HEK293 (cell line): ENCODE measurements around the gene DDOST.

Experiments used
- KLF16 ChIP-seq: fragments of 450-650 bp; formaldehyde crosslinking; IDR thresholded peaks from 2 replicates; pipeline ENCODE4 v1.5.1; 2017; ENCODE audit warnings: missing biosample characterization, missing genetic modification characterization
- MEIS1 ChIP-seq: sonication (generic); formaldehyde crosslinking; IDR thresholded peaks from 2 replicates; pipeline ENCODE4 v1.8.1; 2022; ENCODE audit warnings: missing genetic modification reagents, mild to moderate bottlenecking, borderline replicate concordance
- YY1 ChIP-seq: fragments of 450-650 bp; formaldehyde crosslinking; IDR thresholded peaks from 2 replicates; pipeline ENCODE4 v1.5.1; 2018; ENCODE audit warnings: missing biosample characterization, missing genetic modification characterization
- ZNF175 ChIP-seq: fragments of 450-650 bp; formaldehyde crosslinking; IDR thresholded peaks from 2 replicates; pipeline ENCODE4 v1.5.1; 2016; ENCODE audit warnings: missing biosample characterization, missing genetic modification characterization
- ZNF350 ChIP-seq: fragments of 450-650 bp; formaldehyde crosslinking; IDR thresholded peaks from 2 replicates; pipeline ENCODE4 v1.5.0; 2017; ENCODE audit warnings: missing biosample characterization, mild to moderate bottlenecking, missing genetic modification characterization
- ZNF416 ChIP-seq: fragments of 450-650 bp; formaldehyde crosslinking; IDR thresholded peaks from 2 replicates; pipeline ENCODE4 v1.5.1; 2016; ENCODE audit warnings: missing biosample characterization, missing genetic modification characterization
- ZNF549 ChIP-seq: fragments of 450-650 bp; IDR thresholded peaks from 2 replicates; pipeline ENCODE4 v1.5.1; 2018; ENCODE audit warnings: missing biosample characterization, missing genetic modification characterization, mild to moderate bottlenecking, inconsistent platforms, moderate library complexity
- ZNF701 ChIP-seq: fragments of 450-650 bp; formaldehyde crosslinking; IDR thresholded peaks from 2 replicates; pipeline ENCODE4 v1.5.1; 2016; ENCODE audit warnings: missing biosample characterization, missing genetic modification characterization
- ZNF843 ChIP-seq: fragments of 450-650 bp; formaldehyde crosslinking; IDR thresholded peaks from 2 replicates; pipeline ENCODE4 v1.5.1; 2016; ENCODE audit warnings: missing biosample characterization, missing genetic modification characterization
- TF ChIP-seq, protein P1 (sequence below): fragments of 450-650 bp; formaldehyde crosslinking; IDR thresholded peaks from 2 replicates; pipeline ENCODE4 v1.5.1; 2016; ENCODE audit warnings: missing biosample characterization, missing genetic modification characterization
- TF ChIP-seq, protein P2 (sequence below): fragments of 450-650 bp; formaldehyde crosslinking; IDR thresholded peaks from 2 replicates; pipeline ENCODE4 v1.5.1; 2016; ENCODE audit warnings: missing biosample characterization, missing genetic modification characterization

DNA sequence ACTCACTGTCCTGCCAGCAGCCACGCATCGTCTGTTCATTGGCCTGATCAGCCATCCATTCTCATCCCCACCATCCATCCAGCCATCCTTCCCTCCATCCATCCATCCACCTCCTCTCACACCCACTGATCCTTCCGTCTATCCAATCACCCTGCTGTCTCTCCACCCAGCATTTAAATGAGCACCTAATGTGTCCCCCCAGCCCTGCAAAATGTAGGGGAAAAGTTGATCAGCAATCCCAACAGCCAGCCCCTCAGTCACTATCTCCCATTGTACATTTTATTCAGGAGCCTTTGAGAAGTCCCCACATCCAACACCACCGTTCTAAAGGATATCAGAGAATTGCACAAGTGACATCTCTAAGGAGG lies 11.1 kb upstream of the DDOST start:
- TF ChIP-seq, protein P1, sequence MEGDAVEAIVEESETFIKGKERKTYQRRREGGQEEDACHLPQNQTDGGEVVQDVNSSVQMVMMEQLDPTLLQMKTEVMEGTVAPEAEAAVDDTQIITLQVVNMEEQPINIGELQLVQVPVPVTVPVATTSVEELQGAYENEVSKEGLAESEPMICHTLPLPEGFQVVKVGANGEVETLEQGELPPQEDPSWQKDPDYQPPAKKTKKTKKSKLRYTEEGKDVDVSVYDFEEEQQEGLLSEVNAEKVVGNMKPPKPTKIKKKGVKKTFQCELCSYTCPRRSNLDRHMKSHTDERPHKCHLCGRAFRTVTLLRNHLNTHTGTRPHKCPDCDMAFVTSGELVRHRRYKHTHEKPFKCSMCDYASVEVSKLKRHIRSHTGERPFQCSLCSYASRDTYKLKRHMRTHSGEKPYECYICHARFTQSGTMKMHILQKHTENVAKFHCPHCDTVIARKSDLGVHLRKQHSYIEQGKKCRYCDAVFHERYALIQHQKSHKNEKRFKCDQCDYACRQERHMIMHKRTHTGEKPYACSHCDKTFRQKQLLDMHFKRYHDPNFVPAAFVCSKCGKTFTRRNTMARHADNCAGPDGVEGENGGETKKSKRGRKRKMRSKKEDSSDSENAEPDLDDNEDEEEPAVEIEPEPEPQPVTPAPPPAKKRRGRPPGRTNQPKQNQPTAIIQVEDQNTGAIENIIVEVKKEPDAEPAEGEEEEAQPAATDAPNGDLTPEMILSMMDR: no peak
- TF ChIP-seq ZNF416: no peak
- no peak for TF ChIP-seq ZNF350 (tag by site-specific recombination)
- no peak for TF ChIP-seq ZNF175 (tag by site-specific recombination)
- no peak for TF ChIP-seq ZNF701
- TF ChIP-seq YY1: no peak
- TF ChIP-seq ZNF843: no peak
- TF ChIP-seq, protein P2, sequence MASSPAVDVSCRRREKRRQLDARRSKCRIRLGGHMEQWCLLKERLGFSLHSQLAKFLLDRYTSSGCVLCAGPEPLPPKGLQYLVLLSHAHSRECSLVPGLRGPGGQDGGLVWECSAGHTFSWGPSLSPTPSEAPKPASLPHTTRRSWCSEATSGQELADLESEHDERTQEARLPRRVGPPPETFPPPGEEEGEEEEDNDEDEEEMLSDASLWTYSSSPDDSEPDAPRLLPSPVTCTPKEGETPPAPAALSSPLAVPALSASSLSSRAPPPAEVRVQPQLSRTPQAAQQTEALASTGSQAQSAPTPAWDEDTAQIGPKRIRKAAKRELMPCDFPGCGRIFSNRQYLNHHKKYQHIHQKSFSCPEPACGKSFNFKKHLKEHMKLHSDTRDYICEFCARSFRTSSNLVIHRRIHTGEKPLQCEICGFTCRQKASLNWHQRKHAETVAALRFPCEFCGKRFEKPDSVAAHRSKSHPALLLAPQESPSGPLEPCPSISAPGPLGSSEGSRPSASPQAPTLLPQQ (tag by site-specific recombination): no peak
- TF ChIP-seq ZNF549 (tag by site-specific recombination): no peak
- no peak for TF ChIP-seq MEIS1 (CRISPR knock-in tag)
- TF ChIP-seq KLF16: no peak
